NCI-H2196 (cell line): ENCODE data around the gene PTPRD.

Experiments
- DNase-seq: peaks from one replicate; lab custom pipeline; 2025; ENCODE audit not compliant: unreplicated experiment; lab: John Stamatoyannopoulos, UW

Gene PTPRD

GRCh38 chr9:8809741-8810140, 1803.1 kb downstream of the PTPRD start:
- DNase-seq, result no peak

DNA sequence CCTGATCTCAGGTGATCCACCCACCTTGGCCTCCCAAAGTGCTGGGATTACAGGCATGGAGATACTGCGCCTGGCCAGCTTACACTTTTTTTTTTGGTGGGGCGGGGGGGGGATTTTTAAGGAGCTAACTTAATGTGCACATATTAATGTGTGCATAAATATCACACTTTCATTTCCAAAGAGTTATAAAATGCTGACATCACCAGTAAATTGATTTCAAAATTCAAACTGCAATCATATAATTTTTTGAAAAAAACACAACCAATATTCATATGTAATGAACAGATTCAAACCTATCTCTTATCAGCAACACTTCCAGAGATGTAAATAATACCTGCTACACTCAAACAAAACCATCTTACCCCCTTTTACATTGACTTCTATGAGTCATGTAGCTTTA, 1806.7 kb downstream of the PTPRD start:
- no peak for DNase-seq

DNA sequence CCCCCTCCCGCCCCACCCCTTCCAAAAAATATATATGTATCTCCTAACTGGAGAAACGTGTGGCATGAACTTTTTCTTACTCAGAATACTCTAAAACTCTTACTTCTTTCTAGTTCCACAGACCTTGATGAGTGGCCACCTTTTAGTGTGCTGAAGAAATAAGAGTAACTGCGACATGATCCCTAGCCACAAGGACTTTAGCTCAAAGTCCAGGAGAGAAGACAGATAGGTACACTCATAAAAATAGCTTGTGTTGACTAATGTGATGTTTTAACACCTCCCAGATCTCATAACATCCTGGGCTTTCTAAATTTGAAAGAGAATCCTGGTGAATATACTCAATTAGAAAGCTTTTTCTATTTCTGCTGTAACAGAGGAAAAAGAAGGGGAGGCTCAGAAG, 1808.2 kb downstream of the PTPRD start:
- DNase-seq, result no peak

DNA sequence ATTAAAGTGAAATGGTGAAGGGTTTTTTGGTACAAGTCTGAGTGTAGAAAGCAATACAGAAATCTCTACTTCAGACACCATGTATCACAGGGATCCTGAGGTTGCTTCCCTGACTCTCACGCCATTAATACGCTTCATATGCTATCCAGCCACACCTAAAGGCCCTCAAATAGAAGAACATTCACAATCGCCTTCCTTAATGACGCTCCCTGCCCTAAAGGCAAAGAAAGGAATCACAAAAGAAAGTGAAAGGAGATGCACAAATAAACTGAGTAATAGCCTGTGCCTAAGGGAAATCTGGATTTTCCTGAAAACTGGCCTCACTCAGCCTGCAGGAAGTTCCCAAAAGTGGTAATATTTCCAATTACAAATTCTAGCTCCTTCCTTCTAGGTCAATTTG, 1810.6 kb downstream of the PTPRD start:
- DNase-seq, result no peak

GRCh38 chr9:8800196-8800595, 1812.6 kb downstream of the PTPRD start:
- DNase-seq, result no peak

- no peak for DNase-seq
Observed at GRCh38 chr9:8799615-8800014, 1813.2 kb downstream of the PTPRD start.

GRCh38 chr9:8799206-8799605, 1813.6 kb downstream of the PTPRD start:
- DNase-seq, result no peak

DNA sequence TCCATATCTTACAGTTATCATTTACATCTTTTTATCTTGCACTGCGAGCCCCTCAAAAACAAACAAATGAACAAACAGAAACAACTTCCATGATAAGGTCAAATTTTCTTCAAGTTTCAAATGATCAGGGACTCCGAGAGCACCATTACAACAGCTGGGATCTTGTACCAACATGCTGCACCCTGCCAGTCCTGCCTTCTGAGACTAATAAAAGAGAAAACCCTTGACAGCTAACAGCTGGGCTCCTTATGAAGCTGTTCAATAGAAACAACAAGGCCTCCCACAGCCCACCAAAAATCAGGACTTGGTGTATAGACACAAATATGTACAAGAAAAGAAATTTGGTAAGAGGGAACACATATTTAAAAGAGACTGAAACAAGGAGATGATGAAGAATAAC, 1828.0 kb downstream of the PTPRD start:
- DNase-seq, result no peak

GRCh38 chr9:8783941-8784340, 1828.9 kb downstream of the PTPRD start:
- no peak for DNase-seq

GRCh38 chr9:8782237-8782636, 1830.6 kb downstream of the PTPRD start:
- DNase-seq, result no peak

- no peak for DNase-seq
Observed at GRCh38 chr9:8781458-8781857, 1831.3 kb downstream of the PTPRD start.

DNA sequence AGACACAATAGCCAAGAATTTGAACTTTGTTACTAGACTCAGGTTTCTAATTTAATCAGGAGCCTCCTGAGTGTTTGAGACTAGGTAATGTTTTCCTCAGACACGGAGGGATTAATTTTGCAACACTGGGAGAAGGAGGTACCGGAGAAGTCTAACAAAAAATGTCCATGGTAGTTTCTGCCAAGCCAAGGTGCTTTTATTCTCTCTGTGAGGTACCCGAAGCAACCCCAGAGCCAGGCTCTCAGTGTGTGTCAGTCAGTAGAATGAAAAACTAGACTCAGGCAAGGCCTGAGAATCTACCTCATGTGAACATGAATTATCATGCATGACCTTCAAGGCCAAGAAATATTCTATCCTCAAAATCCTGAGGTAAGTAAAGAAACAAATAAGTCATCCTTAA, 1832.4 kb downstream of the PTPRD start:
- no peak for DNase-seq

DNA sequence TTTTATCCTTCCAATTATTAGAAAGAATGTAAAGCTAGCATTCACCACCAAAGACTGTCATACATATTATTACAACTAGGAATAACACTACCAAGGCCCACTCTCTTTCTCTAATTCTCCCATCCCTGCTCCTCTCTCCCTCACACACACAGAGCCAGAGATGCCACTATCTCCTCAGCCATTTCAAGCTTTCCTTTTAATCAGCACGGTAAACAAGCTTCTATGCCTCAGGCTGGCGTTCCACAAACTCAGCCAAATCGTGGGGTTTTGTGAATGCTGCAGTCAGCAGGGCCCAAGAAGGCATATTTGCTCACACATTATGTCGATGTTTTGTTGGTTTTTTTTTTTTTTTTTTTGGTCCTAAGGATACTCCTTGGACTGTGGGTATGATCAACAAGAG, 1833.3 kb downstream of the PTPRD start:
- DNase-seq, result no peak

DNA sequence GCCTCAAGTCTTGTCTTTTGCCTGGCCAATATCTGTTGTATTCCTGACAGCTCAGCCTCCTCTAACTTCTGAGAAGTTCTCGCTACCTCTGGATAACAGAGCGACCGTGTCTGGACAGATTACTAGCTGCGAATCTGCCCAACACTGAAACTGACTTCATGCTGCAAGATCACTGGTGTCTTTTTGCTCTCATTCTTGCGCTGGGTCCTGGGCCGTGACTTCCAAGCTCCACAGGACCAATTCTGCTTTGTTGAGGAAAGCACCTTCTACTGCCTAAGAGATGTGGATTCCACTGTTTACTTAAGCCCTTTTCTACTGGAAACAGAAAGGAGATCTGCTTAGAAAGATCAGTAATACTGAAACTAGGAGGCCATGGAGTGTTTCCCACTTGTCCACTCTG, 1834.4 kb downstream of the PTPRD start:
- no peak for DNase-seq

DNA sequence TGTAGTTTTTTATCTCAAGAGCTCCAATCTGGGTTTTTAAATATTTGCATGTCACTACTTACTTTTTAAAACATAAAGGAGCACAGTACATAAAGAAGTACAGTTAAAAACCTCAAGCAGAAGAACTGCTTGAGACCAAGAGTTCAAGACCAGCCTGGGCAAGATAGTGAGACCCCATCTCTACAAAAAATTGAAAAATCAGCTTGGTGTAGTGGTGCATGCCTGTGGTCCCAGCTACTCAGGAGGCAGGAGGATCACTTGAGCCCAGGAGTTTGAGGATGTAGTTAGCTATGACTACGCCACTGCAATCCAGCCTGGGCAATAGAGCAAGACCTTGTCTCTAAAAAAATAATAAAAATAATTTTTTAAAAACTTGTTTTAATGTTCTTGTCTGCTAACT, 1840.5 kb downstream of the PTPRD start:
- DNase-seq, result no peak

- DNase-seq, result no peak
Observed at GRCh38 chr9:8769153-8769552, 1843.6 kb downstream of the PTPRD start.

DNA sequence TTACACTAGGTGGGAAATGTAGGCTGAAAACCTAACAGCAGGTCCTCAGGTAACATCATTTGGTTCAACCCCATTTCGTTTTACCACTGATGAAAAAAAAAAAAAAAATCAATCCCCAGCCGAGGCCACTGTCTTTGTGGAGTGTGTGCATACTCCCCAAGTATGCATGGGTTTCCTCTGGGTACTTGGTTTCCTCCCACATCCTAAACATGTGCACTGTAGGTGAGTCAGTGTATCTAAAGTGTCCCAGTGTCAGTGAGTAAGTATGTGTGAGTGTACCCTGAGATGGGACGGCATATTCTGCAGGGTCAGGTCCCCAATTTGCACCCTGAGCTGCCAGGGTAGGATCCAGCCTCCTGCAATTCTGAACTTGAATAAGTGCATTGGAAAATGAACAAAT, 1846.7 kb downstream of the PTPRD start:
- no peak for DNase-seq

DNA sequence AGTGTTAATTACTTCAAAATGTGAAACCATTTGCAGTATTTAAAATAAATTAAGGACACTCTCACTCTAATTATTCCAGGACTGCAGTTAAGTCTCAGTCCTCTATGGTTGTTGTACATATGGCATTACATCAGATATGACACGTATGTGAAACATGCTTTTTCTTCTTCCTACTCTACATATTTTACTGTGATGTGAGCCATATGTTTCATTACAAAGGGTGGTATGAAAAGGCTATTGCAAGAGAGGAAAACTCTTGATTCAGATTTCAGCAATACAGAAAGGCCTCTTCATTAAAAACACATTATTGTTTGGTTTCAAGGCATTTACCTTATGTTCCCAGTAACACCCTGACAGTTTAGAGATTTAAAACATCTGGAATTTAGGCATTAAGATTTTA, 1848.8 kb downstream of the PTPRD start:
- no peak for DNase-seq

DNA sequence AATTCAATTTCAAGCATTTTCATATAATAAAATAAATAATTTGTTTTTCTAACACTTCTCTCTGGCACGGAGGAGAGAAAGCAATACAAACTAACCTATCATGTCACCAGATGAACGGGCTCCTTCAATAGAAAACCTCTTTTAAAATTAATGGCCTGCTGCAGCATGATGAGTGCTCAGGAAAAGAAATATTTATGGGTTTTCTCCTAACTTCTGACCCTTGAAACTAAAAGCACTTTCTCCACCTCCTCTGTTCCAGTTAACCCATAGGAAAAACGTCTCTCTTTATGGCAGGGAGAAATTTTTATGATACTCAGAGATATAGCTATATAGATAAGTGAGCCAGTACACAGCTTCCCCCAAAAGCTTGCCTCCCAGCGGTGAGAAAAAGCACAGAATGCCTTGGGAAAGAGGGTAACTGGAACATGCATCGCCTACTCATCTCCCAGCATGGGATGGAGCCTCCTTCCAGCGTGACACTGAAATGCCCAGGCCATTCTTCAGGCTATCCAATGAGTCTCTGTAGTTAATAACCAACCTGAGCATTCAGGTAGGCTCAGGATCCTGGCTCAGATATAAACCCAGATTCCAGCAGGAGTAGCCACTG, 1850.2 kb downstream of the PTPRD start:
- DNase-seq, result no peak

DNA sequence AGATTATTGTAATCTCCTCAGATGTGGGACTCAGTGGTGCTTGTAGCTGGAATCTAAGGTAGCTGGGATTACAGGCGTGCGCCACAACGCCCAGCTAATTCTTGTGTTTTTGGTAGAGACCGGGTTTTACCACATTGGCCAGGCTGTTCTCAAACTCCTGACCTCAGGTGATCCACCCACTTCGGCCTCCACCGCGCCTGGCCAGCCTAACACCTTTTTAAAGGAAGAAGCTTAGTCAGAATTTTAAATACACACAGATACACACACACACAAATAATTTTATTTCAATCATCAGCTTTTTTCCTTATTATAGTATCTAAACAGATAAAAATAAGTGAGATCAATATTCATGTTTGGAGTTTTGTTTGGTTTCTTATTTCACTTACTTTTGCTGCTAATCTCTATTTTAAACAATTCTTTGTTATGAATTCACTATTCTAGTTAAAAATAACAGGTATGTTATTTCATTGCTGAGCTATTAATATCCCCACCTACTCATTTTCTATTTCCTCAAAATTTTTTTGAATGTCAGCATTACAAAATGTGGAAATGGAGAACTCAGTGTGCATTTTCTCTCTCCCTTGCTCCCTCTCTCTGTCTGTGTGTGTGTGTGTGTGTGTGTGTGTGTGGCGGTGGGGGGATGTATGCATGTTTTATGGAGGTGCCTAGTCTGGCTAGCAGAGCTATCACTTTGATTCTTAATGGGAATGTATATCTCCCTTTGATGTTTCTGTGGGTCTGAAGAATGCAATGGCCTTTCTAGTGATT, 1852.6 kb downstream of the PTPRD start:
- DNase-seq, result no peak

GRCh38 chr9:8757881-8758280, 1854.9 kb downstream of the PTPRD start:
- no peak for DNase-seq

DNA sequence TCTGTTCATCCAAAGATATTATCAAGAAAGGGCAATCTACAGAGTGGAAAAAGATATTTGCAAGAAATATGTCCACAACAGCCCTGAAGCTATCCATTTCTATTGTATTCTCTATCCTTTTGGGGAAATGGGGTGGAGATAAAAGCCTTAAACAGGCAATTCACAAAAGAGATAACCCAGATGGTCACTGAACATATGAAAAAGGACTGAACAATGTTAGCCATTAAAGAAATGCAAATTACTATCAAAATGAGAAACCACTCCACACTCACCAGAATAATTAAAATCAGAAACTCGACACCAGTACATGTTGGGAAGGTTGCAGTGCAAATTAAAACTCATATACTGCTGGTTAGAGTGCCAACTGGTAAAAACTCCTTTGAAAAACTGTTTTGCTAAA, 1858.1 kb downstream of the PTPRD start:
- DNase-seq, result no peak

DNA sequence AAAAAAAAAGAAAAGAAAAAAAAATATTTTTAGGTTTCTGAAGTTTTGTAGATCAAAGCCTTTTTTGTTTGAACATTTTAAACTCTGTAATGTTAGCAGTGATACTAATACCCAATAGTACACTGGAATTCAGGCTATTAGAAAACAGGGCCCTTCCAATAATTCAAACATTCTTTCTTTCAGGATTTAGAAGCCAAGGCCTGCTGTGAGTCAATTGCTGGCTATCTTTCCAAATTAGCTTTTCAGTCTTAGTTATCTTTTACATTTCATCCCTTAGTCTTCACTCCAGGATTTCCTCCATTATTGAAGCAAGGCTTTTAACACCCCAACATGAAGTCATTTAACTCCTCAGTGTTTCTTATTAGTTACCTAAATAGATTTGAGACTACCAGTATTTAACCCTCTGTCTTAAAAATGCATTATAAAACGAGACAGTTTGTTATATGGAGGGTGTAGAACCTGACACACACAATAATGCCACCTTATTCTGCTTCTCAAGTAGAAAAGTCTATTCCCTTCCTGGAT, 1861.3 kb downstream of the PTPRD start:
- no peak for DNase-seq
